Measurements from ENCODE around the gene STRBP.
"Not testable (repeated sequence)": the region's sequence is repeated elsewhere in the genome, so short reads cannot be mapped to it uniquely, and the experiment has no call there.

Gene STRBP

GRCh38 chr9:123186029-123186428 lies 82.4 kb downstream of the STRBP start:
- DNase-seq, result not testable (repeated sequence)

GRCh38 chr9:123176949-123177348 lies 91.4 kb downstream of the STRBP start:
- no peak for DNase-seq

- no peak for DNase-seq
These were observed 92.3 kb downstream of the STRBP start for GRCh38 chr9:123175854-123176629.

- DNase-seq, result no peak
These were observed 93.4 kb downstream of the STRBP start for GRCh38 chr9:123174887-123175518.

- DNase-seq, result no peak
These were observed 94.3 kb downstream of the STRBP start for GRCh38 chr9:123174079-123174478.

- no peak for DNase-seq
These were observed 98.5 kb downstream of the STRBP start for GRCh38 chr9:123169926-123170325.

- DNase-seq, result no peak
These were observed 99.8 kb downstream of the STRBP start for GRCh38 chr9:123168586-123168985.

GRCh38 chr9:123167474-123167873 lies 100.9 kb downstream of the STRBP start:
- DNase-seq, result no peak

- DNase-seq, result no peak
These were observed 102.6 kb downstream of the STRBP start for GRCh38 chr9:123165813-123166212.

GRCh38 chr9:123164285-123164684 lies 104.1 kb downstream of the STRBP start:
- no peak for DNase-seq

- no peak for DNase-seq
These were observed 105.5 kb downstream of the STRBP start for GRCh38 chr9:123162791-123163345.

- no peak for DNase-seq
These were observed 106.0 kb downstream of the STRBP start for GRCh38 chr9:123162360-123162759.

GRCh38 chr9:123157221-123157620 lies 111.2 kb downstream of the STRBP start:
- no peak for DNase-seq

- DNase-seq, result no peak
These were observed 117.5 kb downstream of the STRBP start for GRCh38 chr9:123150708-123151503.

GRCh38 chr9:123149067-123149466 lies 119.3 kb downstream of the STRBP start:
- DNase-seq, result no peak

- no peak for DNase-seq
These were observed 130.2 kb downstream of the STRBP start for GRCh38 chr9:123138163-123138562.

GRCh38 chr9:123135430-123135829 lies 133.0 kb downstream of the STRBP start:
- DNase-seq, result no peak

GRCh38 chr9:123132696-123133095 lies 135.7 kb downstream of the STRBP start:
- DNase-seq, result no peak

- no peak for DNase-seq
These were observed 136.4 kb downstream of the STRBP start for GRCh38 chr9:123131993-123132392.

- no peak for DNase-seq
These were observed 137.1 kb downstream of the STRBP start for GRCh38 chr9:123131258-123131657.

- DNase-seq, result no peak
These were observed 139.0 kb downstream of the STRBP start for GRCh38 chr9:123129423-123129822.

GRCh38 chr9:123128591-123128990 lies 139.8 kb downstream of the STRBP start:
- no peak for DNase-seq

GRCh38 chr9:123127512-123128075 lies 140.8 kb downstream of the STRBP start:
- DNase-seq, result no peak
